Measurements from ENCODE around the gene HP1BP3.
"Not testable (repeated sequence)": the region's sequence is repeated elsewhere in the genome, so short reads cannot be mapped to it uniquely, and the experiment has no call there.

The HP1BP3 gene

GRCh38 chr1:20726118-20726911, 60.8 kb downstream of the HP1BP3 start:
- no peak for DNase-seq

GRCh38 chr1:20725189-20726117, 61.7 kb downstream of the HP1BP3 start:
- no peak for DNase-seq

- DNase-seq = no peak
These were observed 62.5 kb downstream of the HP1BP3 start for GRCh38 chr1:20724364-20725188.

GRCh38 chr1:20723537-20724363, 63.4 kb downstream of the HP1BP3 start:
- no peak for DNase-seq

GRCh38 chr1:20723159-20723536, 64.0 kb downstream of the HP1BP3 start:
- DNase-seq = no peak

GRCh38 chr1:20721117-20722061, 65.7 kb downstream of the HP1BP3 start:
- no peak for DNase-seq

- no peak for DNase-seq
These were observed 66.4 kb downstream of the HP1BP3 start for GRCh38 chr1:20720631-20721091.

GRCh38 chr1:20719871-20720620, 67.1 kb downstream of the HP1BP3 start:
- DNase-seq = no peak

- no peak for DNase-seq
These were observed 67.8 kb downstream of the HP1BP3 start for GRCh38 chr1:20719261-20719660.

GRCh38 chr1:20718343-20718882, 68.7 kb downstream of the HP1BP3 start:
- not testable (repeated sequence) for DNase-seq

GRCh38 chr1:20717452-20718342, 69.4 kb downstream of the HP1BP3 start, which contains the start of gene KIF17:
Gene KIF17, minus strand, starts transcription at chr1:20718007. Its CDS starts 301 bp downstream, at chr1:20717706.
- DNase-seq = peak; percentile 49

- DNase-seq = no peak
These were observed 70.9 kb downstream of the HP1BP3 start for GRCh38 chr1:20716232-20716631.

GRCh38 chr1:20715406-20715805, 71.7 kb downstream of the HP1BP3 start:
- DNase-seq = no peak

- DNase-seq = no peak
These were observed 73.7 kb downstream of the HP1BP3 start for GRCh38 chr1:20713440-20713839.

GRCh38 chr1:20712215-20712577, 74.9 kb downstream of the HP1BP3 start:
- no peak for DNase-seq

GRCh38 chr1:20711285-20712214, 75.6 kb downstream of the HP1BP3 start:
- DNase-seq = no peak

Measured in midbrain (tissue), 1 donor.